WTC11 (cell line): ENCODE results near the gene CAPRIN1. TPM values are rescaled to one million over a fixed set of nuclear protein-coding genes. Genes with fewer than 3 reads are reported as not detected.

Experiments
- ATAC-seq: fragments of 200-7000 bp; cut with Tn5 transposase; 2 replicates; pipeline ENCODE4 v1.10.0; 2021; ENCODE audit warnings: mild to moderate bottlenecking, moderate library complexity
- Bru-seq: library from RNA; stranded (reverse); fragments of 400-500 nt; gene quantifications from one replicate; lab custom pipeline; 2021; lab: Mats Ljungman, UMichigan
- CTCF ChIA-PET: fragments of 300-600 bp; sonication (Branson Sonifier 250); formaldehyde crosslinking; loops from one replicate; lab custom pipeline; 2021; ENCODE audit warnings: antibody characterized with exemption; lab: Charles Lee
- POLR2A ChIA-PET: fragments of 350-600 bp; sonication (Branson Sonifier 250); formaldehyde crosslinking; loops from one replicate; lab custom pipeline; 2021; ENCODE audit warnings: antibody characterized with exemption; lab: Charles Lee
- DNase-seq: peaks from one replicate; pipeline ENCODE4 v3.0.0; 2021; ENCODE audit warnings: low spot score
- H3K27ac Mint-ChIP-seq: 2 replicates; pipeline ENCODE4 v1.8.0; 2021; ENCODE audit warnings: mixed read lengths
- H3K27me3 Mint-ChIP-seq: 2 replicates; pipeline ENCODE4 v1.8.0; 2021; ENCODE audit warnings: low read depth, mild to moderate bottlenecking, moderate library complexity, mixed read lengths
- H3K36me3 Mint-ChIP-seq: 2 replicates; pipeline ENCODE4 v1.8.0; 2021; ENCODE audit warnings: mixed read lengths
- H3K4me1 Mint-ChIP-seq: 2 replicates; pipeline ENCODE4 v1.8.0; 2022; ENCODE audit warnings: mixed read lengths
- H3K4me3 Mint-ChIP-seq: 2 replicates; pipeline ENCODE4 v1.8.0; 2021; ENCODE audit warnings: mild to moderate bottlenecking, moderate library complexity, mixed read lengths
- H3K9me3 Mint-ChIP-seq: 2 replicates; pipeline ENCODE4 v1.8.0; 2021; ENCODE audit warnings: mixed read lengths
- ELF4 ChIP-seq: sonication (generic); formaldehyde crosslinking; IDR thresholded peaks from 2 replicates; pipeline ENCODE4 v1.8.1; 2022; ENCODE audit warnings: low read depth, mild to moderate bottlenecking, moderate library complexity, missing genetic modification reagents
- ETV6 ChIP-seq: sonication (generic); formaldehyde crosslinking; IDR thresholded peaks from 2 replicates; pipeline ENCODE4 v1.8.1; 2022; ENCODE audit warnings: mild to moderate bottlenecking, missing genetic modification reagents
- HMGA2 ChIP-seq: fragments of 250-450 bp; sonication (Bioruptor Pico); IDR thresholded peaks from 2 replicates; pipeline ENCODE4 v1.4.0; 2021; ENCODE audit warnings: mild to moderate bottlenecking, moderate library complexity
- IRF2 ChIP-seq: sonication (generic); formaldehyde crosslinking; IDR thresholded peaks from 2 replicates; pipeline ENCODE4 v1.8.0; 2022; ENCODE audit warnings: low read depth, missing genetic modification reagents, borderline replicate concordance
- JAZF1 ChIP-seq: fragments of 250-450 bp; sonication (Bioruptor Pico); IDR thresholded peaks from 2 replicates; pipeline ENCODE4 v1.9.0; 2021; ENCODE audit warnings: moderate library complexity, mild to moderate bottlenecking, inconsistent platforms
- JUN ChIP-seq: sonication (generic); formaldehyde crosslinking; IDR thresholded peaks from 2 replicates; pipeline ENCODE4 v1.8.0; 2023; ENCODE audit warnings: mild to moderate bottlenecking, missing genetic modification reagents
- MYBL2 ChIP-seq: sonication (generic); formaldehyde crosslinking; IDR thresholded peaks from 2 replicates; pipeline ENCODE4 v1.8.1; 2023; ENCODE audit warnings: mild to moderate bottlenecking, moderate library complexity, missing genetic modification reagents
- NFE2L1 ChIP-seq: sonication (generic); formaldehyde crosslinking; IDR thresholded peaks from 2 replicates; pipeline ENCODE4 v1.8.1; 2023; ENCODE audit warnings: missing genetic modification reagents
- SOX15 ChIP-seq: fragments of 250-450 bp; sonication (Bioruptor Pico); IDR thresholded peaks from 2 replicates; pipeline ENCODE4 v1.9.0; 2021; ENCODE audit warnings: mild to moderate bottlenecking
- TCF7 ChIP-seq: sonication (generic); formaldehyde crosslinking; IDR thresholded peaks from 2 replicates; pipeline ENCODE4 v1.8.0; 2022; ENCODE audit warnings: mild to moderate bottlenecking, low read depth, missing genetic modification reagents, moderate library complexity
- TEAD4 ChIP-seq: sonication (generic); formaldehyde crosslinking; IDR thresholded peaks from 2 replicates; pipeline ENCODE4 v1.8.0; 2022; ENCODE audit warnings: mild to moderate bottlenecking, missing genetic modification reagents
- long read RNA-seq, 3 experiments: library from RNA in 1 of 3; library from capped mRNA in 1 of 3; library from polyadenylated mRNA in 1 of 3; unstranded in 2 of 3; stranded (forward) in 1 of 3; transcript quantifications; one replicate each; pipeline ENCODE4 v2.0.0, GENCODE V29; 2021
- total RNA-seq: library from RNA; stranded (reverse); gene quantifications from 3 replicates; pipeline ENCODE4 v1.2.3, GENCODE V29; 2021
- TF ChIP-seq, protein P1 (sequence below): fragments of 250-450 bp; sonication (Bioruptor Pico); IDR thresholded peaks from 2 replicates; pipeline ENCODE4 v1.9.0; 2021; ENCODE audit warnings: mild to moderate bottlenecking, borderline replicate concordance
- TF ChIP-seq, protein P2 (sequence below): sonication (generic); formaldehyde crosslinking; IDR thresholded peaks from 2 replicates; pipeline ENCODE4 v1.8.0; 2023; ENCODE audit warnings: mild to moderate bottlenecking, missing genetic modification reagents
- TF ChIP-seq, protein P3 (sequence below): sonication (generic); formaldehyde crosslinking; IDR thresholded peaks from 2 replicates; pipeline ENCODE4 v1.8.1; 2022; ENCODE audit warnings: missing genetic modification reagents, borderline replicate concordance
- TF ChIP-seq, protein P4 (sequence below): sonication (generic); formaldehyde crosslinking; IDR thresholded peaks from 2 replicates; pipeline ENCODE4 v1.8.1; 2022; ENCODE audit warnings: mild to moderate bottlenecking, moderate library complexity, missing genetic modification reagents
- TF ChIP-seq, protein P5 (sequence below): fragments of 250-450 bp; sonication (Bioruptor Pico); IDR thresholded peaks from 2 replicates; pipeline ENCODE4 v1.9.0; 2021; ENCODE audit warnings: mild to moderate bottlenecking
- TF ChIP-seq, protein P6 (sequence below): sonication (generic); formaldehyde crosslinking; IDR thresholded peaks from 2 replicates; pipeline ENCODE4 v1.8.0; 2023; ENCODE audit warnings: missing genetic modification reagents
- TF ChIP-seq, protein P7 (sequence below): sonication (generic); formaldehyde crosslinking; IDR thresholded peaks from 2 replicates; pipeline ENCODE4 v1.8.1; 2023; ENCODE audit warnings: mild to moderate bottlenecking, missing genetic modification reagents, moderate library complexity
- TF ChIP-seq, protein P8 (sequence below): sonication (generic); formaldehyde crosslinking; IDR thresholded peaks from 2 replicates; pipeline ENCODE4 v1.8.1; 2023; ENCODE audit warnings: mild to moderate bottlenecking, missing genetic modification reagents

The CAPRIN1 gene, protein sequence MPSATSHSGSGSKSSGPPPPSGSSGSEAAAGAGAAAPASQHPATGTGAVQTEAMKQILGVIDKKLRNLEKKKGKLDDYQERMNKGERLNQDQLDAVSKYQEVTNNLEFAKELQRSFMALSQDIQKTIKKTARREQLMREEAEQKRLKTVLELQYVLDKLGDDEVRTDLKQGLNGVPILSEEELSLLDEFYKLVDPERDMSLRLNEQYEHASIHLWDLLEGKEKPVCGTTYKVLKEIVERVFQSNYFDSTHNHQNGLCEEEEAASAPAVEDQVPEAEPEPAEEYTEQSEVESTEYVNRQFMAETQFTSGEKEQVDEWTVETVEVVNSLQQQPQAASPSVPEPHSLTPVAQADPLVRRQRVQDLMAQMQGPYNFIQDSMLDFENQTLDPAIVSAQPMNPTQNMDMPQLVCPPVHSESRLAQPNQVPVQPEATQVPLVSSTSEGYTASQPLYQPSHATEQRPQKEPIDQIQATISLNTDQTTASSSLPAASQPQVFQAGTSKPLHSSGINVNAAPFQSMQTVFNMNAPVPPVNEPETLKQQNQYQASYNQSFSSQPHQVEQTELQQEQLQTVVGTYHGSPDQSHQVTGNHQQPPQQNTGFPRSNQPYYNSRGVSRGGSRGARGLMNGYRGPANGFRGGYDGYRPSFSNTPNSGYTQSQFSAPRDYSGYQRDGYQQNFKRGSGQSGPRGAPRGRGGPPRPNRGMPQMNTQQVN
- total RNA-seq (282 to 288 TPM (median 288 TPM) in 3 replicates), Bru-seq, nascent RNA (percentile 97 among the genes with signal in this experiment)
- long read RNA-seq, experiment 1, full-length matches to known transcripts, result 989 of 1,249 reads
- long read RNA-seq, experiment 1, partial matches to known transcripts, result 173 of 1,249 reads
- long read RNA-seq, experiment 1, other reads (novel, unspliced or antisense), result 87 of 1,249 reads
- long read RNA-seq, experiment 2, full-length matches to known transcripts, result 123 of 376 reads
- long read RNA-seq, experiment 2, partial matches to known transcripts, result 133 of 376 reads
- long read RNA-seq, experiment 2, other reads (novel, unspliced or antisense), result 120 of 376 reads
- long read RNA-seq, experiment 3, transcript CAPRIN1-215 (7 exons, 2,774 nt), result major isoform, 13 of 42 reads
- long read RNA-seq, experiment 3, partial matches to known transcripts, result 18 of 42 reads
- long read RNA-seq, experiment 3, other reads (novel, unspliced or antisense), result 8 of 42 reads

DNA sequence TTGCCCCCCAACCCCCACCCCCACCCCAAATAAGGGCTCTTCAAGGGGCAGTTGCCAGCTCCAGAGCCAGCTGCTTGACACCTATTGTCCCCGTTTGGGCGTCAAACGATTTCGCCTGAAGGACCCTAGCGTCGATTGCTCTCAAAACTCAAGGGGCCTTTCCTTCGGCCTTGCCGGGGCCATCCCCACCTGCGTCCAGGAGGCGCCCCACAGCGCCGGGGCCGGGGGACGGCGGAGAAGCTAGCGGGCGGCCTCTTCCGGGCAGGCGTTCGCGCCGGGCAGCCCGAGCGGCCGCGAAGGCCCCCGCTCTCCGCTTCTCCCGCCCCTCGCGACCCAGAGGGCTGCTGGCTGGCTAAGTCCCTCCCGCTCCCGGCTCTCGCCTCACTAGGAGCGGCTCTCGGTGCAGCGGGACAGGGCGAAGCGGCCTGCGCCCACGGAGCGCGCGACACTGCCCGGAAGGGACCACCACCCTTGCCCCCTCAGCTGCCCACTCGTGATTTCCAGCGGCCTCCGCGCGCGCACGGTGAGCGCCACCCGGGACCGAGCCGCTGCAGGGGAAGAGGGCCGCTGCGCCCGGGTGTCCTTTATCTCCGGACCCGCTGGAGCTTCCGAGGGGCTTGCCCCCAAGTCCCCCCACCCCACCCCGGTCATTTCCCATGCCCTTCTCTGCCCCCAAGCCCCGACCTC lies at the start of gene CAPRIN1:
Gene CAPRIN1, plus strand, starts transcription at position 383 of the 687 bp plus-strand sequence. CDS start 690 bp downstream, outside the sequence.
- ATAC-seq, result peak; percentile 79
- H3K4me1 Mint-ChIP-seq, result peaks cover 38% of the 10 kb centered on the region
- H3K9me3 Mint-ChIP-seq, result no peaks in the 10 kb centered on the region
- DNase-seq, result peak; percentile 84
- ChIA-PET POLR2A (interaction anchor here (0.5 to 2.5 kb wide), 5 partner anchors 11 to 55 kb away, joined by 3 to 12 read pairs (median 3); partner anchors contain the start of gene NAT10), CTCF (interaction anchor here (0.7 to 1.4 kb wide), 5 partner anchors 13 to 64 kb away, joined by 3 to 8 read pairs (median 3); no protein-coding TSS in a partner anchor)
- peak within 1 kb of the TSS; percentile 98 for H3K4me3 Mint-ChIP-seq
- H3K36me3 Mint-ChIP-seq, result peaks cover 22% of the 10 kb centered on the region
- H3K27ac Mint-ChIP-seq, result peak within 1 kb of the TSS; percentile 98
- peaks cover 3% of the 10 kb centered on the region; the same call in 1 of the 2 replicates for H3K27me3 Mint-ChIP-seq
- TF ChIP-seq NFE2L1 (CRISPR knock-in tag), result peak; percentile 72
- TF ChIP-seq, protein P1, sequence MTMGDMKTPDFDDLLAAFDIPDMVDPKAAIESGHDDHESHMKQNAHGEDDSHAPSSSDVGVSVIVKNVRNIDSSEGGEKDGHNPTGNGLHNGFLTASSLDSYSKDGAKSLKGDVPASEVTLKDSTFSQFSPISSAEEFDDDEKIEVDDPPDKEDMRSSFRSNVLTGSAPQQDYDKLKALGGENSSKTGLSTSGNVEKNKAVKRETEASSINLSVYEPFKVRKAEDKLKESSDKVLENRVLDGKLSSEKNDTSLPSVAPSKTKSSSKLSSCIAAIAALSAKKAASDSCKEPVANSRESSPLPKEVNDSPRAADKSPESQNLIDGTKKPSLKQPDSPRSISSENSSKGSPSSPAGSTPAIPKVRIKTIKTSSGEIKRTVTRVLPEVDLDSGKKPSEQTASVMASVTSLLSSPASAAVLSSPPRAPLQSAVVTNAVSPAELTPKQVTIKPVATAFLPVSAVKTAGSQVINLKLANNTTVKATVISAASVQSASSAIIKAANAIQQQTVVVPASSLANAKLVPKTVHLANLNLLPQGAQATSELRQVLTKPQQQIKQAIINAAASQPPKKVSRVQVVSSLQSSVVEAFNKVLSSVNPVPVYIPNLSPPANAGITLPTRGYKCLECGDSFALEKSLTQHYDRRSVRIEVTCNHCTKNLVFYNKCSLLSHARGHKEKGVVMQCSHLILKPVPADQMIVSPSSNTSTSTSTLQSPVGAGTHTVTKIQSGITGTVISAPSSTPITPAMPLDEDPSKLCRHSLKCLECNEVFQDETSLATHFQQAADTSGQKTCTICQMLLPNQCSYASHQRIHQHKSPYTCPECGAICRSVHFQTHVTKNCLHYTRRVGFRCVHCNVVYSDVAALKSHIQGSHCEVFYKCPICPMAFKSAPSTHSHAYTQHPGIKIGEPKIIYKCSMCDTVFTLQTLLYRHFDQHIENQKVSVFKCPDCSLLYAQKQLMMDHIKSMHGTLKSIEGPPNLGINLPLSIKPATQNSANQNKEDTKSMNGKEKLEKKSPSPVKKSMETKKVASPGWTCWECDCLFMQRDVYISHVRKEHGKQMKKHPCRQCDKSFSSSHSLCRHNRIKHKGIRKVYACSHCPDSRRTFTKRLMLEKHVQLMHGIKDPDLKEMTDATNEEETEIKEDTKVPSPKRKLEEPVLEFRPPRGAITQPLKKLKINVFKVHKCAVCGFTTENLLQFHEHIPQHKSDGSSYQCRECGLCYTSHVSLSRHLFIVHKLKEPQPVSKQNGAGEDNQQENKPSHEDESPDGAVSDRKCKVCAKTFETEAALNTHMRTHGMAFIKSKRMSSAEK (CRISPR knock-in tag), result no peak
- no peak for TF ChIP-seq SOX15 (CRISPR knock-in tag)
- TF ChIP-seq, protein P2, sequence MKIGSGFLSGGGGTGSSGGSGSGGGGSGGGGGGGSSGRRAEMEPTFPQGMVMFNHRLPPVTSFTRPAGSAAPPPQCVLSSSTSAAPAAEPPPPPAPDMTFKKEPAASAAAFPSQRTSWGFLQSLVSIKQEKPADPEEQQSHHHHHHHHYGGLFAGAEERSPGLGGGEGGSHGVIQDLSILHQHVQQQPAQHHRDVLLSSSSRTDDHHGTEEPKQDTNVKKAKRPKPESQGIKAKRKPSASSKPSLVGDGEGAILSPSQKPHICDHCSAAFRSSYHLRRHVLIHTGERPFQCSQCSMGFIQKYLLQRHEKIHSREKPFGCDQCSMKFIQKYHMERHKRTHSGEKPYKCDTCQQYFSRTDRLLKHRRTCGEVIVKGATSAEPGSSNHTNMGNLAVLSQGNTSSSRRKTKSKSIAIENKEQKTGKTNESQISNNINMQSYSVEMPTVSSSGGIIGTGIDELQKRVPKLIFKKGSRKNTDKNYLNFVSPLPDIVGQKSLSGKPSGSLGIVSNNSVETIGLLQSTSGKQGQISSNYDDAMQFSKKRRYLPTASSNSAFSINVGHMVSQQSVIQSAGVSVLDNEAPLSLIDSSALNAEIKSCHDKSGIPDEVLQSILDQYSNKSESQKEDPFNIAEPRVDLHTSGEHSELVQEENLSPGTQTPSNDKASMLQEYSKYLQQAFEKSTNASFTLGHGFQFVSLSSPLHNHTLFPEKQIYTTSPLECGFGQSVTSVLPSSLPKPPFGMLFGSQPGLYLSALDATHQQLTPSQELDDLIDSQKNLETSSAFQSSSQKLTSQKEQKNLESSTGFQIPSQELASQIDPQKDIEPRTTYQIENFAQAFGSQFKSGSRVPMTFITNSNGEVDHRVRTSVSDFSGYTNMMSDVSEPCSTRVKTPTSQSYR (CRISPR knock-in tag), result no peak
- peak; percentile 87 for TF ChIP-seq MYBL2 (CRISPR knock-in tag)
- TF ChIP-seq JAZF1 (CRISPR knock-in tag), result no peak
- no peak for TF ChIP-seq TEAD4 (CRISPR knock-in tag)
- TF ChIP-seq, protein P3, sequence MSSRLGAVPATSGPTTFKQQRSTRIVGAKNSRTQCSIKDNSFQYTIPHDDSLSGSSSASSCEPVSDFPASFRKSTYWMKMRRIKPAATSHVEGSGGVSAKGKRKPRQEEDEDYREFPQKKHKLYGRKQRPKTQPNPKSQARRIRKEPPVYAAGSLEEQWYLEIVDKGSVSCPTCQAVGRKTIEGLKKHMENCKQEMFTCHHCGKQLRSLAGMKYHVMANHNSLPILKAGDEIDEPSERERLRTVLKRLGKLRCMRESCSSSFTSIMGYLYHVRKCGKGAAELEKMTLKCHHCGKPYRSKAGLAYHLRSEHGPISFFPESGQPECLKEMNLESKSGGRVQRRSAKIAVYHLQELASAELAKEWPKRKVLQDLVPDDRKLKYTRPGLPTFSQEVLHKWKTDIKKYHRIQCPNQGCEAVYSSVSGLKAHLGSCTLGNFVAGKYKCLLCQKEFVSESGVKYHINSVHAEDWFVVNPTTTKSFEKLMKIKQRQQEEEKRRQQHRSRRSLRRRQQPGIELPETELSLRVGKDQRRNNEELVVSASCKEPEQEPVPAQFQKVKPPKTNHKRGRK (CRISPR knock-in tag), result no peak
- no peak for TF ChIP-seq IRF2 (CRISPR knock-in tag)
- TF ChIP-seq, protein P4, sequence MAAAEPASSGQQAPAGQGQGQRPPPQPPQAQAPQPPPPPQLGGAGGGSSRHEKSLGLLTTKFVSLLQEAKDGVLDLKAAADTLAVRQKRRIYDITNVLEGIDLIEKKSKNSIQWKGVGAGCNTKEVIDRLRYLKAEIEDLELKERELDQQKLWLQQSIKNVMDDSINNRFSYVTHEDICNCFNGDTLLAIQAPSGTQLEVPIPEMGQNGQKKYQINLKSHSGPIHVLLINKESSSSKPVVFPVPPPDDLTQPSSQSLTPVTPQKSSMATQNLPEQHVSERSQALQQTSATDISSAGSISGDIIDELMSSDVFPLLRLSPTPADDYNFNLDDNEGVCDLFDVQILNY (CRISPR knock-in tag), result peak; percentile 31; the same call in 1 of the 2 replicates
- TF ChIP-seq, protein P5, sequence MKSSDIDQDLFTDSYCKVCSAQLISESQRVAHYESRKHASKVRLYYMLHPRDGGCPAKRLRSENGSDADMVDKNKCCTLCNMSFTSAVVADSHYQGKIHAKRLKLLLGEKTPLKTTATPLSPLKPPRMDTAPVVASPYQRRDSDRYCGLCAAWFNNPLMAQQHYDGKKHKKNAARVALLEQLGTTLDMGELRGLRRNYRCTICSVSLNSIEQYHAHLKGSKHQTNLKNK, result no peak
- TF ChIP-seq, protein P6, sequence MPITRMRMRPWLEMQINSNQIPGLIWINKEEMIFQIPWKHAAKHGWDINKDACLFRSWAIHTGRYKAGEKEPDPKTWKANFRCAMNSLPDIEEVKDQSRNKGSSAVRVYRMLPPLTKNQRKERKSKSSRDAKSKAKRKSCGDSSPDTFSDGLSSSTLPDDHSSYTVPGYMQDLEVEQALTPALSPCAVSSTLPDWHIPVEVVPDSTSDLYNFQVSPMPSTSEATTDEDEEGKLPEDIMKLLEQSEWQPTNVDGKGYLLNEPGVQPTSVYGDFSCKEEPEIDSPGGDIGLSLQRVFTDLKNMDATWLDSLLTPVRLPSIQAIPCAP (CRISPR knock-in tag), result no peak
- no peak for TF ChIP-seq HMGA2 (CRISPR knock-in tag)
- TF ChIP-seq, protein P7, sequence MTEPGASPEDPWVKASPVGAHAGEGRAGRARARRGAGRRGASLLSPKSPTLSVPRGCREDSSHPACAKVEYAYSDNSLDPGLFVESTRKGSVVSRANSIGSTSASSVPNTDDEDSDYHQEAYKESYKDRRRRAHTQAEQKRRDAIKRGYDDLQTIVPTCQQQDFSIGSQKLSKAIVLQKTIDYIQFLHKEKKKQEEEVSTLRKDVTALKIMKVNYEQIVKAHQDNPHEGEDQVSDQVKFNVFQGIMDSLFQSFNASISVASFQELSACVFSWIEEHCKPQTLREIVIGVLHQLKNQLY (CRISPR knock-in tag), result no peak
- TF ChIP-seq ELF4 (CRISPR knock-in tag), result no peak
- TF ChIP-seq, protein P8, sequence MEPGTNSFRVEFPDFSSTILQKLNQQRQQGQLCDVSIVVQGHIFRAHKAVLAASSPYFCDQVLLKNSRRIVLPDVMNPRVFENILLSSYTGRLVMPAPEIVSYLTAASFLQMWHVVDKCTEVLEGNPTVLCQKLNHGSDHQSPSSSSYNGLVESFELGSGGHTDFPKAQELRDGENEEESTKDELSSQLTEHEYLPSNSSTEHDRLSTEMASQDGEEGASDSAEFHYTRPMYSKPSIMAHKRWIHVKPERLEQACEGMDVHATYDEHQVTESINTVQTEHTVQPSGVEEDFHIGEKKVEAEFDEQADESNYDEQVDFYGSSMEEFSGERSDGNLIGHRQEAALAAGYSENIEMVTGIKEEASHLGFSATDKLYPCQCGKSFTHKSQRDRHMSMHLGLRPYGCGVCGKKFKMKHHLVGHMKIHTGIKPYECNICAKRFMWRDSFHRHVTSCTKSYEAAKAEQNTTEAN (CRISPR knock-in tag), result no peak; the same call in 1 of the 2 replicates
- TF ChIP-seq TCF7 (CRISPR knock-in tag), result 0 out of 2 replicates have a peak, but pooled peaks have one; percentile 42
- no peak; the same call in 1 of the 2 replicates for TF ChIP-seq ETV6
- TF ChIP-seq JUN (CRISPR knock-in tag), result peak; percentile 62; the same call in 1 of the 2 replicates
